ENCODE results near the gene MPV17. TPM values are rescaled to one million over a fixed set of nuclear protein-coding genes. Genes with fewer than 3 reads are reported as not detected.

Gene MPV17
- total and polyA plus RNA-seq, 8 donors: 91.6 to 106 (median 99.0) TPM

DNA sequence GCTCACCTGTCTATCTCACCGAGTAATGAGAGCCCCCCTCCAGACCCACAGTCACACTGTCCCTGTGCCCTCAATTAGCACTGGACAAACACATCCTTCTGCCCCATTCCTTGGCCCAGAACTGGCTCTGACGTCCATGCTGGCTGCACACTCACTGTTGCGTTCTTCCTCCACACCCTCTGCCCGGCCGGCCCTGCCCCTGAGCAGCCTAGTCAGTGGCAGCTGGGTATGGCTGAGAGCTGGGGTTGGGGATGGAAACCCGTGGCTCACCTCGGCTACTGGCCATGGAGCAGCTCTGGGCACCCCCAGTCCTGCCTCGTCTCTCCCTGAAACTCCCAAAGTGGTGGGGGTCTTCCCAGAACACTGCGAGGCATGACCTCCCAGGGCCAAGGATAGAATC lies 8.2 kb downstream of the MPV17 start:
- DNase-seq: peak in 1 of 4 donors; percentile 56
- H3K27me3 ChIP-seq: no peaks in the 10 kb centered on the region
- TF ChIP-seq, protein P1, sequence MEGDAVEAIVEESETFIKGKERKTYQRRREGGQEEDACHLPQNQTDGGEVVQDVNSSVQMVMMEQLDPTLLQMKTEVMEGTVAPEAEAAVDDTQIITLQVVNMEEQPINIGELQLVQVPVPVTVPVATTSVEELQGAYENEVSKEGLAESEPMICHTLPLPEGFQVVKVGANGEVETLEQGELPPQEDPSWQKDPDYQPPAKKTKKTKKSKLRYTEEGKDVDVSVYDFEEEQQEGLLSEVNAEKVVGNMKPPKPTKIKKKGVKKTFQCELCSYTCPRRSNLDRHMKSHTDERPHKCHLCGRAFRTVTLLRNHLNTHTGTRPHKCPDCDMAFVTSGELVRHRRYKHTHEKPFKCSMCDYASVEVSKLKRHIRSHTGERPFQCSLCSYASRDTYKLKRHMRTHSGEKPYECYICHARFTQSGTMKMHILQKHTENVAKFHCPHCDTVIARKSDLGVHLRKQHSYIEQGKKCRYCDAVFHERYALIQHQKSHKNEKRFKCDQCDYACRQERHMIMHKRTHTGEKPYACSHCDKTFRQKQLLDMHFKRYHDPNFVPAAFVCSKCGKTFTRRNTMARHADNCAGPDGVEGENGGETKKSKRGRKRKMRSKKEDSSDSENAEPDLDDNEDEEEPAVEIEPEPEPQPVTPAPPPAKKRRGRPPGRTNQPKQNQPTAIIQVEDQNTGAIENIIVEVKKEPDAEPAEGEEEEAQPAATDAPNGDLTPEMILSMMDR (IDR thresholded peaks at IDR 0.05): no peak
- ATAC-seq: no peak
- H3K27ac ChIP-seq: no peak overlapping the region
- H3K9me3 ChIP-seq: no peaks in the 10 kb centered on the region
- no peak overlapping the region for H3K4me3 ChIP-seq
- intact Hi-C loops (cut with DNase I): no loop called here
- peaks cover 0 to 5% of the 10 kb centered on the region in 2 donors for H3K4me1 ChIP-seq
- H3K36me3 ChIP-seq: peaks cover 0 to 46% of the 10 kb centered on the region in 2 donors

DNA sequence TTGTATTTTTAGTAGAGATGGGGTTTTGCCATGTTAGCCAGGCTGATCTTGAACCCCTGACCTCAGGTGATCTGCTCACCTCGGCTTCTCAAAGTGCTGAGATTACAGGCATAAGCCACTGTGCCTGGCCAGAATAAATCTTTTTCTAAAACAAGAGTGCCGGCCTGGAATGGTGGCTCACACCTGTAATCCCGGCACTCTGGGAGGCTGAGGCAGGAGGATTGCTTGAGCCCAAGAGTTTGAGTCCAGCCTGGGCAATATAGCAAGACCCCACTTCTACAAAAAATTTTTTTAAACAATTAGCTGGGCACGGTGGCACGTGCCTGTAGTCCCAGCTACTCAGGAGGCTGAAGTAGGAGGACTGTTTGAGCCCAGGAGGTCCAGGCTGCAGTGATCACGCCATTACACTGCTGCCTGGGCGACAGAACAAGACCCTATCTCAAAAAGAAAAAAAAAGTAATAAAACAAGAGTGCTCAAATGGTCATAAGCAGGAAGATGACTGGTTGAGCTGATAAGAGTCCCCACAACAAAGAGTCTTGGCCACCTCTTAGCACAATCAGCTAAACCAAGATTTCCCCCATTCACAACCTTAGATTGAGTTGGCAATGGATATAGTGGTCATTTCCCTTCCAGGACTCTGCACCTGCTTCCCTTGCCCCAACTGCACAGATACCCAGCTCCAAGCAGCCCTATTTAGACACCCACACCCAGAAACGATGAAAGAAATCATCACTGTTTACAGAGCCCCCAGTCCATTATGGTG lies 8.8 kb downstream of the MPV17 start:
- TF ChIP-seq, protein P1 (IDR thresholded peaks at IDR 0.05): no peak
- Histone ChIP-seq H3K27me3 (no peaks in the 10 kb centered on the region), H3K36me3 (peaks cover 0 to 53% of the 10 kb centered on the region in 2 donors), H3K4me3 (no peak overlapping the region), H3K27ac (no peak overlapping the region), H3K4me1 (peaks cover 0 to 5% of the 10 kb centered on the region in 2 donors), H3K9me3 (no peaks in the 10 kb centered on the region)
- intact Hi-C loops (cut with DNase I): no loop called here
- ATAC-seq: no peak
- peak in 1 of 4 donors; percentile 24 for DNase-seq

DNA sequence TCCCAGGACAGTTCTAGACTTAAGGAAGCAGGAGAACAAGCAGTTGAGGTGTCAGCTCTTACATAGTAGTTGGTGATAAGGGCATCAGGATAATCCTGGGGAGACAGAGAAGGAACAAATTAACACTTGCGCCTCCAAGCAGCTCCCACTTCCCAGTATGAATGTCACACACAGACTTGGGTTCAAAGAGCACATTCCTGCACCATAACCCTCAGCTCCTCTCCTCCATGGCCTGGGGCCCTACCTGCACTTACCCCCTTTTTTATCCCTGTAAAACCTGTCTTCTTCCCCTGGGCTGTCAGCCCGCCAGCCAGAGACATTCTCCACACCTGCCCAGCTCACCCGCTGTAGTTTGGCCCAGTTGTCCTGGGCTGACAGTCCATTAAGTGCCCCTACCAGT lies 10.7 kb downstream of the MPV17 start:
- ATAC-seq (no peak), DNase-seq (no peak)
- Histone ChIP-seq H3K27me3 (peaks cover 17 to 19% of the 10 kb centered on the region in 2 donors), H3K27ac (no peak overlapping the region), H3K4me1 (peaks cover 0 to 9% of the 10 kb centered on the region in 2 donors), H3K9me3 (no peaks in the 10 kb centered on the region), H3K36me3 (peaks cover 0 to 58% of the 10 kb centered on the region in 2 donors), H3K4me3 (no peak overlapping the region)
- intact Hi-C loops (cut with DNase I): no loop called here
- TF ChIP-seq, protein P1 (IDR thresholded peaks at IDR 0.05): no peak

DNA sequence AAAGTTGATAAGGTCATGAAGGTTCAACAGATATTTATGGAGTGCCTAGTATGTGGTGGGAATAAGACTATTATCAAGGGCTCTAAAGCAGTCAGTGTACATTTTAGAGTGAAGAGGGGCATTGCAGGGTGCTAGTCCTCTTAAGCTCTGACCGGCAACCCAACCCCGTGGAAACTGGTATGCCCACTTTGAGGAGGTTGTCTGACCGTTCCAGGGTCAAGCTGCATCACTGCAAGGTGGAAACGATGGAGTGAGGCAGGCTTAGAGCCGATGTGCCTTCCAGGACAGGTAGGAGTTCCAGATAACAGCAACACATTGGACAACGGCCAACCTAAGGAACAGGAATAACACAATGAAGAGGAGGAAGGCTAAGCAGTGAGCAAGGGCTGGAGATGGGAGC lies 13.2 kb downstream of the MPV17 start:
- ATAC-seq: no peak
- H3K36me3 ChIP-seq: peaks cover 0 to 42% of the 10 kb centered on the region in 2 donors
- peaks cover 32 to 44% of the 10 kb centered on the region in 2 donors for H3K27me3 ChIP-seq
- peaks cover 0 to 19% of the 10 kb centered on the region in 2 donors for H3K4me1 ChIP-seq
- no peak overlapping the region for H3K27ac ChIP-seq
- TF ChIP-seq, protein P1 (IDR thresholded peaks at IDR 0.05): no peak
- H3K4me3 ChIP-seq: no peak overlapping the region
- intact Hi-C loops (cut with DNase I): no loop called here
- H3K9me3 ChIP-seq: no peaks in the 10 kb centered on the region
- DNase-seq: no peak

DNA sequence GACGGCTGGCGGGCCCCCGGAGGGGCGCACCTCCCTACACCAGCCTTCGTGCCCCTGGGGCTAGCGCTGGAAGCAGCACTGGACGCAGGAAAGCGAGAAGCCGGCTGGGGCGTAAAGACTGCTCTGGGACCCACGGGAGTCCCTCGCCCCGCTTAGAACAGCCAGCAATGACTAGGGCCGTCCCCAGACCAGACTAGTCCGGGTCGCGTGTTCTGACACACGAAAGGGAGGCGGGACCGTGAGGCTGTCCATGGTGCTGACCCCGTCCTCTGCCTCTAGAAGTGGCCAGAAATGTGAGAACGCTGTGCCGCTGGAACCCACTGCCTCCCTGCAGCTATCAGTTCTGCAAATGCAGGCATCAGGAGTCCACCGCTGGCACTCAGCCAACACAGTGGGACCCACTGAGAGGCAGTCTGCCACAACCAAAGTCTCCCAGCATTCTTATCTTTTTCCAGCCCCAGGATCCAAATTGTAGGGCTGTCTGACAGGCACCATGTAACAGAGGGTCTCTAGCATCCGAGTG lies 14.5 kb downstream of the MPV17 start, which contains the start of gene UCN:
UCN (minus strand) TSS at position 87 of the 523 bp plus-strand sequence. CDS start 550 bp downstream, outside the sequence.
- Histone ChIP-seq H3K4me3 (no peak within 1 kb of the TSS), H3K27ac (no peak within 1 kb of the TSS), H3K9me3 (no peaks in the 10 kb centered on the region), H3K27me3 (peaks cover 32 to 48% of the 10 kb centered on the region in 2 donors), H3K4me1 (peaks cover 0 to 21% of the 10 kb centered on the region in 2 donors), H3K36me3 (peaks cover 0 to 42% of the 10 kb centered on the region in 2 donors)
- peak; percentile 58 for ATAC-seq
- intact Hi-C loops (cut with DNase I): no loop called here
- peak in 1 of 4 donors; percentile 46 for DNase-seq
- TF ChIP-seq, protein P1 (IDR thresholded peaks at IDR 0.05): no peak

Measured in left lung (tissue), 10 donors.